ENCODE data around the gene CENPX.
"Not testable (repeated sequence)": the region's sequence is repeated elsewhere in the genome, so short reads cannot be mapped to it uniquely, and the experiment has no call there.

The CENPX gene

DNA sequence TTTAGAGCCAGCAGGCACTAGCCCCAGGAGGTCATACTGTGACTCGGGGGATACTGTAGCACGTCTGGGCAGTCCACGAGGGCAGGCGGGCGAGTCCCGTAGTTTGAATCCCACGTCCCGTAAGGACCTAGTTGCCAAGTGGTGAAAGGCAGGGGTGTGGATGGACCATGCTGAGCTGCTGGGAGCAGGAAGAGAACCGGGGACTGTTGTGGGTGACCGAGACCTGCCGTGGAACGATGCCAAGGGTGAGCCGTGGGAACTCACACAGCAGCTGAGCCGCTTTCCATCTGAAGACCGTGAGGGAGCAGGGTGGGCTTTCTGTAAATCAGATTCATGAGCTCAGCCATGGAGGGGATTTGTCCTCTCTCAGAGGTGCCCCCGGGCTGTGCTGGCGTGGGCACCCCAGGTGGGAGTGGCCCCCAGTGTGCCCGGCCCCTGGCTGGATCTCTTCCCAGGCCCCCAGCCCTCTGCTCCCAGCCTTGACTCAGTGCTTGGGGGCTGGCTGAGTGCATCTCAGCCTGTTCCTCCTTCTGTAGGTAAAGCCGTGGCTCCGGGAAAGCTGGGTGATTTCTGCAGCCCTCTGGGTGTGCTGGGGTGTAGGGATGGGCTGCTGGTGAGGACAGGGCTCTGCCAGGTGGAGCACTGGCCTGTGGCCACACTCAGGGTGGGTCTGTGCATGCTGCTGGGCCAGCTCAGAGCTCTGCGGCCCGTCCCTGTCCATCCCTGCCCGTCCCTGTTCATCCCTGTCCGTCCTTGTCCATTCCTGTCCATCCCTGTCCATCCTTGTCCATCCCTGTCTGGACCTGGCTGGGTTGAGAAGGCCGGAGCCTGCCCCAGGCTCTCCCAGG, 31.6 kb downstream of the CENPX start:
- H3K4me3 ChIP-seq (ENCODE audit: low read depth, low read length): no peak overlapping the region
- no peak for DNase-seq (ENCODE audit: low read depth)

DNA sequence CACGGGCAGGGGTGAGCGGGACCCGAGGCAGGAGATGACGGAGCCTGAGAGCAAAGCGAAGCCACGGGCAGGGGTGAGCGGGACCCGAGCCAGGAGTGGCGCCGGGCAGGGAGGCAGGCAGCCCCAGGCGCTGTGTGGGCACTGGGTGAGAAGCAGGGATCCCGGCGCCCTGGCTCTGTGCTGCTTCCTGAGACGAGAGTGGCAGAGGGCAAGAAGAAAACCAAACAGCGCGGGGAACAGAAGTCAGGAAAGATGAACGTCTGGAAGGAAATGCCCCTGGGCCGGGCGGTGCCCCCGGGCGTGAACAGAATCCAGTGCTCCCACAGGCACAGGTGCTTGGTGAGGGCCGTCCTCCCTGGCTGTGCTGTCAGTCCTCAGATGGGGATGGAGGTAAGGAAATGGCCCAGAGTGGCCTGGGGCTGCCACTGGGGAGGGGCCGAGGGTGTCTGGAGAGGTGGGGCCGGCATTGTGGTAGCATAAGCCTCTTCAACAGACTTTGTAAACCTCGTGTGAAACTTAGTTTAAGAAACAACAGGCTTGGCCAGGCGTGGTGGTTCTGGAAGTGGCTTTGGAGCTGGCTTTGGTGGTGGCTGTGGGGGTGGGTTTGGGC, 35.4 kb downstream of the CENPX start:
- DNase-seq (ENCODE audit: low read depth): no peak
- no peak overlapping the region for H3K4me3 ChIP-seq (ENCODE audit: low read depth, low read length)

DNA sequence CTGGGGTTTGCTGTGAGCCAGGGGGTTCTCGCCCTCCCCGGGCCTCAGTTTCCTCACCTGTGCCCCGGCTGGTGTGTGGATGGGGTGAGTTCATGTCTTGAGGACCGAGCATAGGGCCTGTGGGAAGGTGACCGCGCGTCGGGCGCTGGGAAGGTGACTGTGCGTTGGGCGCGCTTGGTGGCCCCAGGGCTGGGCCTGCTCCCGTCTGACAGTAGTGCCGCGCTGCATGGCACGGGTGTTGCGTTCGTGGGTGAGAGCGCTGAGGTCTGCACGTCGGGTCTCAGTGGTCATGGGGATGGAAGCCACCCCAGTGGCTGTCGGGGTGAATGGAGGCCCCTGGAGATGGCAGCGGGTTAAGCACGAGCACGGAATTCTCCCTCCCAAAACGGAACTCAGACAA, 36.1 kb downstream of the CENPX start:
- no peak for DNase-seq (ENCODE audit: low read depth)
- H3K4me3 ChIP-seq (ENCODE audit: low read depth, low read length): no peak overlapping the region

DNA sequence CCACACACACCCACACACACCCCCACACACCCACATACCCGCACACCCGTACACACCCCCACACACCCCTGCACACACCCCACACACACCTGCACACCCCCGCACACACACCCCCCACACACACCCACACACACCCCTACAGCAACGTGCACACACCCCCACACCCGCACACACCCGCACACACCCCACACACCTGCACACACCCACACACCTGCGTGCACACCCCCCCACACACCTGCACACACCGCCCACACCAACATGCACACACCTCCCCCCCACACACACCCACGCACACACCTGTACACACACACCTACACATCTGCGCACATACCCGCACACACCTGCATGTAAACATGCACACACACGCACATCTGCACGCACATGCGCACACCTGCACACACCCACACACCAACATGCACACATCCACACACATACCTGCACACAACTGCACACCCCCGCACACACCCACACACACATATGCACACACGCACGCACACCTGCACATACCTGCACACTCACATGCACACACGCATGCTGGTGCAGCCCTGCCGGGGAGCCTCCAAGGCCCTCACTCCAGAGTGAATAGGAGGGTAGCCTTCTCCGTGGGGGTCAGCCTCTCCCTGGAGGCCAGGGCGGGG, 37.8 kb downstream of the CENPX start:
- no peak overlapping the region for H3K4me3 ChIP-seq (ENCODE audit: low read depth, low read length)

DNA sequence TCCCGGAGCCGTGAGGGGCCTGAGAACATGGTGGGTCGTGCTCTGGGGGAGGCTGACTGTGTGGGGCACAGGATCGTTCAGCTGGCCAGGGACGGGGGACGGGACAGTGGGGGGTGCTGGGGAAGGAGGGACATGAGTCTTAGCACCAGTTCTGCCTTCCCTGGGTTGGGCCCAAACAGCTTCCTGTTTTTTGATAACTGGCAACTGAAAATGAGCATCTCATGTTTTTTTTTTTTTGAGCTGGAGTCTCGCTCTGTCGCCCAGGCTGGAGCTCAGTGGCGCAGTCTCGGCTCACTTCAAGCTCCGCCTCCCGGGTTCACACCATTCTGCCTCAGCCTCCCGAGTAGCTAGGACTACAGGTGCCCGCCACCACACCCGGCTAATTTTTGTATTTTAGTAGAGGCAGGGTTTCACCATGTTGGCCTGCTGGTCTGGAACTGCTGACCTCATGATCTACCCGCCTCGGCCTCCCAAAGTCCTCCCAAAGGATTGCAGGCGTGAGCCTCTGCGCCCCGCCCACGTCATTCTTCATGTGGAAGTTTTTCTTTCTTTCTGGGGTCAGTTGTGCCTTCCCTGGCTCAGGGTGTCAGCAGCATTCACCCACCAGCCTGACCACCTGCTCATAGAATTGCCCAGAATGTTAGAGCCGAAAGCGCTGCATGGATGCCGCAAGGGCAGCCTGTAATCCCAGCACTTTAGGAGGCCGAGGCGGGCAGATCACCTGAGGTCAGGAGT, 38.9 kb downstream of the CENPX start:
- no peak for DNase-seq (ENCODE audit: low read depth)
- H3K4me3 ChIP-seq (ENCODE audit: low read depth, low read length): no peak overlapping the region

More for the DNA sequence above, 37.8 kb downstream of the CENPX start:
- no peak for DNase-seq (ENCODE audit: low read depth)

DNA sequence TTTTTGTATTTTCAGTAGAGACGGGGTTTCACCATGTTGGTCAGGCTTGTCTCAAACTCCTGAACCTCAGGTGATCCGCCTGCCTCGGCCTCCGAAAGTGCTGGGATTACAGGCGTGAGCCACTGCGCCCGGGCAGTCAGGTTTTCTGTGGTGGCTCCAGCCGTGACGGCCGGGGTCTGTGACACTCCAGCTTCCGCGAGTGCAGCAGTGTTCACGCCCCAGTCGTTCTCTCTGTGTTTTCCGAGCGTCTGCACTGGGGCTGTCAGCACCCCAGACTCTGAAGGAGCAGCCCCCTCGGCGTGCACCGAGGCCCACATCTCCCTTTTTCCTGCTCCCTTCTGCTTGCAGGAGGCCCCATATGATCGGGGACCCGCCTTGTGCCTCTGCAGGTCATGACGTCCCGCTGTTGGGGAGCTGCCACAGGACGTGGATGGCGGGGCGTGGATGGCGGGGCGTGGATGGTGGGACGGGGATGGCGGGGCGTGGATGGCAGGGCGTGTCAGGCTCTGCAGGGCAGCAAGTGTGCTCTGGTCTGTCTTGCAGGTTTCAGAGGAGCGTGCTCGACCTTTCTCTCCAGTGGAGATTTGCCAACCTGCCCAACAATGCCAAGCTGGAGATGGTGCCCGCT, 39.6 kb downstream of the CENPX start:
- DNase-seq (ENCODE audit: low read depth): no peak
- H3K4me3 ChIP-seq (ENCODE audit: low read depth, low read length): no peak overlapping the region

DNA sequence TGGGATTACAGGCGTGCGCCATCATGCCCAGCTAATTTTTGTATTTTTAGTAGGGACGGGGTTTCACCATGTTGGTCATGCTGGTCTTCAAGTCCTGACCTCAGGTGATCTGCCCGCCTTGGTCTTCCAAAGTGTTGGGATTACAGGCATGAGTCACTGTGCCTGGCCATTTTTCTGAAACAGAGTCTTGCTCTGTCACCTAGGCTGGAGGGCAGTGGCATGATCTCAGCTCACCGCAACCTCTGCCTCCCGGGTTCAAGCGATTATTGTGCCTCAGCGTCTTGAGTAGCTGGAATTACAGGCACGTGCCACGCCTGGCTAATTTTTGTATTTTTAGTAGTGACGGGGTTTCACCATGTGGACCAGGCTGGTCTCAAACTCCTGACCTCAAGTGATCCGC, 41.2 kb downstream of the CENPX start:
- DNase-seq (ENCODE audit: low read depth); H3K4me3 ChIP-seq (ENCODE audit: low read depth, low read length): not testable (repeated sequence)

DNA sequence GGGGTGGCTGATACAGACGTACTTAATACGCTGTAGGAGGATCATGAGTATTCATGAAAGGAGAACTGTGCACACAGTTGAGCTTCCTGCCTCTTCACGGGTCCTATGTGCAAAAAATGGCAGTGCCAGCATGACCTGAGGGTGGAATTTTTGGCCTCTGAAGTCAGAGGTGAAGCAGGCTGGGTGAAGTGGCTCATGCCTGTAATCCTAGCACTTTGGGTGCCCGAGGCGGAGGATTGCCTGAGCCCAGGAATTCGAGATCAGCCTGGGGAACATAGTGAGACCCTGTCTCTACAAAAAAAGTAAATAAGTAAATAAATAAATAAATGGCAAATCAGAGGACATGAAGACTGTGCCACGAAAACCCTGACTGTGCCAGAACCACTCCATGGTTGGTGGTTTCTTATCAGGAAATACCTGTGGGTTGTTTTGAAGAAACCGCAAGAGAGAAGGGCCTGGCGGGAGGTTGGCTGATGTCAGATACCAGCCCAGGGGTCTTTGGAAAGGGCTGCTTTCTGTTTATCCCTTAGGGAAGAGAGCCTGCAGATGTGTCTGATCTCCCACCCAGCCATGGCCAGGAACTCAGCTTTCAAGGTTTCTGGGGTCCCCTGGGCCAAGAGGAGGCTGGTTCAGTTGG, 41.9 kb downstream of the CENPX start:
- no peak for DNase-seq (ENCODE audit: low read depth)
- no peak overlapping the region for H3K4me3 ChIP-seq (ENCODE audit: low read depth, low read length)

DNA sequence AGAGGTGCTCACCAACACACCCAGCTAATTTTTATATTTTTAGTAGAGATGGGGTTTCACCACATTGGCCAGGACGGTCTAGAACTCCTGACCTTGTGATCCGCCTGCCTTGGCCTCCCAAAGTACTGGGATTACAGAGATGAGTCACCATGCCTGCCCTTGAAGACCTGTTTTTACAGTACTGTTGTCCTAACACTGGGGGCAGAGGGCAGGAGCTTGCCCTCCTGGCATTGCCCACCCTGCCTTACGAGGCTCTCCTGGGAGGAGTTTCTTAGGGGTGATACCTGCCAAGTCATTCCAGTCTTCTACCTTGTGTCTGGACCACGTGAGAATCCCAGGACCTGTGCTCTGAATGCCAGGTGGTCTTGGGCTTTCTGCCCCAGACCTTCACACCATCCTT, 42.6 kb downstream of the CENPX start:
- no peak overlapping the region for H3K4me3 ChIP-seq (ENCODE audit: low read depth, low read length)
- no peak for DNase-seq (ENCODE audit: low read depth)

DNA sequence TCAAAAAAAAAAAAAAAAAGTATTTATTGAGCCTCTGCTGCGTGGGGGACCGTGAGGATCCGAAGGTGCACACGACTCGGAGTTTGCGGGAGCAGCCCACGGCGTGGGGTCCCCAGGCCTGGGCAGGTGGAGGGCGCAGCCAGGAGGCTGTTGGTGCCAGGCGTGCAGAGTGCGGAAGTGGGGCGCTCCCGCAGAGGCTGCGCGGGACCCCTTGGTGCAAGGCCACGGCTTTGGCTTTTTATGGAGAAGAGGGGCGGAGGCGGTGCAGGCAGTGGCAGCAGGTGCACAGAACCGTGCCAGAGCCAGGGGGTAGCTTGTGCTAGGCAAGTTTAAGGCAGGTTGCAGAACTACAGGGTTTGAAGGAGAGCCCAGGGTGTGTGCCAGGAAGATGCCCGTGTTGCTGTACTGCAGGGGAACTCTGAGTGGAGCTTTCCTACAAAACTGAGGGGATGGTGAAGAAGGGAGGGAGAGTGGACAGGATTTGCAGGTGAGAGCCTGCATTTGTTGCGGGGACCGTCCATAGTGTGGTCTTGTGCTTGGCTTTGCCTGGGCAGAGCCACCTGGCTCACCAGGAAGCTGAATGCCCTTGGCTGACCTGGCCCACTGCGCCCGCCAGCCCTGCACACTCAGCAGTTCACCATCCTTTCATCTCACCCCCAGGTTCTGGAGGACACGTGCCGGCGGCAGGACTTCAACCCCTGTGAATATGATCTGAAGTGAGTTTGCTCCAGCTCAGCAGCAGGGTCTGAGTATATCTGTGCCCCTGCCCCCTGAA, 44.0 kb downstream of the CENPX start:
- H3K4me3 ChIP-seq (ENCODE audit: low read depth, low read length): peak overlapping the region; percentile 82
- no peak for DNase-seq (ENCODE audit: low read depth)

DNA sequence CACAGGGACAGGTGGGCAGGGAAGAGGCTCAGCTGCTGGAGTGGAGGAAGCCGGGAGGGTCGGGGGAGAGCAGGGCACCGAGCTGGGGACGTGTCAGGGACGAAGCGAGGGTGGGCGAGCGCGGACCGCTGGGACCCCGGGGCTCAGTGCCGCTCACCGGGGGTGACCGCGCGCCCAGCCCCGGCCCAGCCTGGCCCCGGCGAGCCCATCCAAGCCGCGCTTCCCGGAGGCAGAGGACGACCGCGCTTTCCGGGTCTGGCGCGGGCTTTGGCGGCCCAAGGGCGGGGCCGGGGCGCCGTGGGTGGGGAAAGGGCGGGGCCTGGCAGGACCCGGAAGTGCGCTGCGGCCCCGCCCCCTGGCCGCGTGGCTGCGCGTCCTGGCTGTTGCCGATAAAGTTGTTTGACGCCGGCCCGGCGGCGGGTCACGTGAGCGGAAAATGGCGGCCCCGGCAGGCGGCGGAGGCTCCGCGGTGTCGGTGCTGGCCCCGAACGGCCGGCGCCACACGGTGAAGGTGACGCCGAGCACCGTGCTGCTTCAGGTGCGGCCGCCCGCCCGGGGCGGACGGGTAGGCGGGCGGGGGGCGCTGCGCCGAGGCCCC, 45.4 kb downstream of the CENPX start, which contains the start of gene ASPSCR1:
Gene ASPSCR1 (plus strand): TSS at position 419 of the 598 bp plus-strand sequence. CDS start 18 bp downstream, at position 437.
- H3K4me3 ChIP-seq (ENCODE audit: low read depth, low read length): peak within 1 kb of the TSS; percentile 82
- DNase-seq (ENCODE audit: low read depth): peak; percentile 74

DNA sequence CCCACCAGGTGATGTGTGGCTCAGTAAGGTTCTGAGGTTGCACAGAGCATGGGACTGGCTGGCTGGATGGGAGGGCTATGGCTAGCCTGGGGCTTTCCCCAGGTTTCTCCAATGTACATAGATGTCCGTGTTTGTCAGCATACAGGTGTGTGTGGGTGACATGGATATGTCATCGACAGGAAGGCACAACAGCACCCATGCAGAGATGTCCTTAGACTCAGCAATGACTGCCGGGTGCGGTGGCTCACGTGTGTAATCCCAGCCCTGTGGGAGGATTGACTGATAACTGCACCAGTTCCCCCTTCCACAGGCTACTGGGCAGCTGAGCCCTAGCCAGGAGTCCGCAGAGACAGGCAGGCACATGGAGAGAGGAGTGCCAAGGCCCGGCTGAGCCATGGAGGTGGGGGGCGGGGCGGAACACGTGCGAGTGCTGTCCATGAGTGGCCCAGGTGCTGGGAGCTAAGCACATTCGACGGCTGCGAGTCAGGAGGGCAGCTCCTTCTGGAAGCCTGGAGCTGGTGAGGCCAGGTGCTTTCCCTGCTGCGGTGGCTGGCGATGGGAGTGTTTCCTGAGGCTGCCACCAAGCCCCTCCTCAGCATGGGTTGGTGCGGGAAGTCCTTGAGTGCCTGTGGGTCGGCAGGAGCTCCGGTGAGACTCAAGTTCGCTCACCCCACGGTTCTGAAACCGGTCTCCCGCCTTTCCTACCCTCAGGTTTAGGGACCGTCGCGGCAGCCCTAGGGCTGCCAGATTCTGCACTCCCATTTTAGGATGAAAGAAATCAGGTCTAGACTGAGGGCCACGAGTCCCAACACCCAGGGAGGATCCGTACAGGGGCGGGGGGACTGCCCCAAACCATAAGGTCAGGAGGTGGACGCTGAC, 46.1 kb downstream of the CENPX start:
- no peak for DNase-seq (ENCODE audit: low read depth)
- peak overlapping the region; percentile 82 for H3K4me3 ChIP-seq (ENCODE audit: low read depth, low read length)

DNA sequence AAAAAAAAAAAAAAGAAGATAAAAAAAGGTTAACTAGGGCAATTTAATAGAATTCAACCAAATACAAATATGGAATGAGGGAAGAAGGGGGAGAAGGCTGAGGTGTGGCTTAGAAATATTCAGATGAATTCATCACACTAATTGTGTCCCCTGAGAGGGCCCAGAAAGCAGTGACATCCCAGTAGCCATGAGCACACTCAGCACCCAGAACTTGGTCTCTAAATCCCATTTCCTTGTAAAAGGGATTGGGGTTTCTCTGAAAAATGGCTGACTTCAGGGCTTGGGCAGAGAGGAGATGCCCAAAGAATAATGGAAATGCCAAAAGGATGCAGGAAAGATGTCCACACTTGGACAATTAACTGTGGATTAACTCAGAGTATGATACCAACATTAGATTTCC, 49.2 kb downstream of the CENPX start:
- no peak overlapping the region for H3K4me3 ChIP-seq (ENCODE audit: low read depth, low read length)
- DNase-seq (ENCODE audit: low read depth): no peak

DNA sequence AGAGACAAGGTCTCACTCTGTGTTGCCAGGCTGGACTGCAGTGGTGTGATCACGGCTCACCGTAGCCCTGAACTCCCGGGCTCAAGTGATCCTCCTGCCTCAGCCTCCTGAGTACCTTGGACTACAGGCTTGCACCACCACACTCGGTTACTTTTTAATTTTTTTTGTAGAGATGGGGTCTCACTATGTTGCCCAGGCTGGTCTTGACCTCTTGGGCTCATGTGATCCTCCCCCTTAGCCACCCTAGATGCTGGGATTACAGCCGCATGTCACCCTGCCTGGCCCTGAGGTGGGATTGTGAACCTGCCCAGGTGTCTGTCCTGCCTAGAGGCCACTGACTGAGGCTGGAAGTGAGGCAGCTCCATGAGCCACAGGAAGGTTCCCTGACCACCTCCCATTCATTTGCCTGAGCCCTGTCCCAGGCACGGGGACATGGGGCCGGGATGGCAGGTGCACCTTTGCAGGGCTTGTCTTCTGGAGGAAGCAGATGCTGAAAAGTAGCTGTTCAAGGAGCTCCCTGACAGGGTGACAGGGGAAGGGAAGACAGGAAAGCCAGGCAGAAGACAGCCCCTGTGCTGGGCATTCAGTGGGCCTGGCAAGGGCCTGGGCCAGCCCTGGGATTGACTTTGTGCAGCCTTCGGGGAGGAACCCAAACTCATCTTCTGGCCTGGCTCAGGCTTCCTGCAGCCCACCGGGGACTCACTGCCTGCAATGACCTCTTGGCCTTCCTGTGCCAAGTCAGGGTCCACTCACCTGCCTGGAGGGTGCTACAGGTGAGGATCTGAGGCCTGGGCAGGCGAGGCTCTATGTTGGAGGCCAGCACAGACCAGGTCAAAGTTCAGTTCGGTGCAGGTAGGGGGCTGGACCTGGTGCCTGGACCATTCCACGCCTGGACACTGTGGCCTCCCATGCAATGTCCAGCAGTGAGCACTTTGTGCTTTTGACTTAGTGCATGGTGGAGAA, 53.5 kb downstream of the CENPX start:
- H3K4me3 ChIP-seq (ENCODE audit: low read depth, low read length): no peak overlapping the region

More for the DNA sequence above, 53.5 kb downstream of the CENPX start:
- no peak for DNase-seq (ENCODE audit: low read depth)
